PFSK-1 (cell line): Measurements from ENCODE around the gene CLIC3.

ENCODE experiments used
- FOXP2 ChIP-seq: optimal IDR thresholded peaks from 2 replicates; pipeline ENCODE3; 2011; ENCODE audit warnings: borderline replicate concordance, control low read depth, inconsistent platforms; ENCODE audit not compliant: insufficient read depth; ENCODE audit errors: extremely low read length, extremely low read depth
- POLR2AphosphoS5 ChIP-seq: IDR thresholded peaks from 2 replicates; pipeline ENCODE4 v1.6.1; 2012; ENCODE audit warnings: low read depth, mild to moderate bottlenecking, control low read depth, low read length, moderate library complexity
- SIN3A ChIP-seq: IDR thresholded peaks from 2 replicates; pipeline ENCODE4 v1.6.1; 2012; ENCODE audit warnings: mild to moderate bottlenecking, low read length, moderate library complexity, borderline replicate concordance; ENCODE audit not compliant: insufficient read depth
- TAF1 ChIP-seq: IDR thresholded peaks from 2 replicates; pipeline ENCODE4 v1.6.1; 2012; ENCODE audit warnings: low read length, control low read depth, borderline replicate concordance; ENCODE audit not compliant: insufficient read depth
- TF ChIP-seq, protein P1 (sequence below), 2 experiments: IDR thresholded peaks; 2 replicates each; pipeline versions ENCODE4 v1.6.1 to v1.8.0; 2011 to 2012; ENCODE audit warnings: low read depth in 2 of 2, low read length in 2 of 2, control low read depth in 1 of 2, inconsistent platforms in 1 of 2, mild to moderate bottlenecking in 1 of 2, moderate library complexity in 1 of 2; ENCODE audit not compliant: insufficient read depth in 1 of 2

The CLIC3 gene

DNA sequence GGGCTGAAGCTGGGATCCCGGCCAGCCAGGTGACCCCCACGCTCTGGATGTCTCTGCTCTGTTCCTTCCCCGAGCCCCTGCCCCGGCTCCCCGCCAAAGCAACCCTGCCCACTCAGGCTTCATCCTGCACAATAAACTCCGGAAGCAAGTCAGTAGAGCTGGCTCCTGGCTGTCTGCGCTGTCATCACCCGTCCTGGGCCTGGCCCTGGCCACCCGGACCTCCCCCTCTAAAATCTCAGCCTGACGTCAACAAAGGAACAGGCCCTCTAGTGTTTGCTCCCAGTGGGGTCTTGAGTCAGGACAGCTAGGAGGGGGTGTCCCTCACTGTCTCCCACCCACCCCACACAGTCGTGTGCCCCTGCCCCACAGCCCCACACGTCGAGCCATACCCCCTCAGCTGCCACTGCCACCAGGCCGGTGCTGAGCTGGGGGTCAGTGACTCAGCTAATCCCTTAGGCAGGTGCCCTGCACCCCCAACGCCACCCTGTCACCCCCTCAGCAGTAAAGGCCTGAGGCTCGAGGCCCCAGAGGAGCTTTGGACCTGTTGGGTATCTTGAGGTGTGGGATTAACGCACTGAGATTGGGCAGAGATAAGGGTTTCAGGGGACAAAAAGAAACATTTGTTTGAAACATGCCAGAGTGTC, 14.7 kb downstream of the CLIC3 start:
- no peak for TF ChIP-seq SIN3A
- no peak for TF ChIP-seq TAF1
- no peak for TF ChIP-seq FOXP2
- TF ChIP-seq POLR2AphosphoS5 = no peak
- TF ChIP-seq, protein P1, sequence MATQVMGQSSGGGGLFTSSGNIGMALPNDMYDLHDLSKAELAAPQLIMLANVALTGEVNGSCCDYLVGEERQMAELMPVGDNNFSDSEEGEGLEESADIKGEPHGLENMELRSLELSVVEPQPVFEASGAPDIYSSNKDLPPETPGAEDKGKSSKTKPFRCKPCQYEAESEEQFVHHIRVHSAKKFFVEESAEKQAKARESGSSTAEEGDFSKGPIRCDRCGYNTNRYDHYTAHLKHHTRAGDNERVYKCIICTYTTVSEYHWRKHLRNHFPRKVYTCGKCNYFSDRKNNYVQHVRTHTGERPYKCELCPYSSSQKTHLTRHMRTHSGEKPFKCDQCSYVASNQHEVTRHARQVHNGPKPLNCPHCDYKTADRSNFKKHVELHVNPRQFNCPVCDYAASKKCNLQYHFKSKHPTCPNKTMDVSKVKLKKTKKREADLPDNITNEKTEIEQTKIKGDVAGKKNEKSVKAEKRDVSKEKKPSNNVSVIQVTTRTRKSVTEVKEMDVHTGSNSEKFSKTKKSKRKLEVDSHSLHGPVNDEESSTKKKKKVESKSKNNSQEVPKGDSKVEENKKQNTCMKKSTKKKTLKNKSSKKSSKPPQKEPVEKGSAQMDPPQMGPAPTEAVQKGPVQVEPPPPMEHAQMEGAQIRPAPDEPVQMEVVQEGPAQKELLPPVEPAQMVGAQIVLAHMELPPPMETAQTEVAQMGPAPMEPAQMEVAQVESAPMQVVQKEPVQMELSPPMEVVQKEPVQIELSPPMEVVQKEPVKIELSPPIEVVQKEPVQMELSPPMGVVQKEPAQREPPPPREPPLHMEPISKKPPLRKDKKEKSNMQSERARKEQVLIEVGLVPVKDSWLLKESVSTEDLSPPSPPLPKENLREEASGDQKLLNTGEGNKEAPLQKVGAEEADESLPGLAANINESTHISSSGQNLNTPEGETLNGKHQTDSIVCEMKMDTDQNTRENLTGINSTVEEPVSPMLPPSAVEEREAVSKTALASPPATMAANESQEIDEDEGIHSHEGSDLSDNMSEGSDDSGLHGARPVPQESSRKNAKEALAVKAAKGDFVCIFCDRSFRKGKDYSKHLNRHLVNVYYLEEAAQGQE (IDR thresholded peaks at IDR 0.05; ENCODE audit: insufficient read depth in 1 of 2, low read depth in 2 of 2, low read length in 2 of 2) = no peak

DNA sequence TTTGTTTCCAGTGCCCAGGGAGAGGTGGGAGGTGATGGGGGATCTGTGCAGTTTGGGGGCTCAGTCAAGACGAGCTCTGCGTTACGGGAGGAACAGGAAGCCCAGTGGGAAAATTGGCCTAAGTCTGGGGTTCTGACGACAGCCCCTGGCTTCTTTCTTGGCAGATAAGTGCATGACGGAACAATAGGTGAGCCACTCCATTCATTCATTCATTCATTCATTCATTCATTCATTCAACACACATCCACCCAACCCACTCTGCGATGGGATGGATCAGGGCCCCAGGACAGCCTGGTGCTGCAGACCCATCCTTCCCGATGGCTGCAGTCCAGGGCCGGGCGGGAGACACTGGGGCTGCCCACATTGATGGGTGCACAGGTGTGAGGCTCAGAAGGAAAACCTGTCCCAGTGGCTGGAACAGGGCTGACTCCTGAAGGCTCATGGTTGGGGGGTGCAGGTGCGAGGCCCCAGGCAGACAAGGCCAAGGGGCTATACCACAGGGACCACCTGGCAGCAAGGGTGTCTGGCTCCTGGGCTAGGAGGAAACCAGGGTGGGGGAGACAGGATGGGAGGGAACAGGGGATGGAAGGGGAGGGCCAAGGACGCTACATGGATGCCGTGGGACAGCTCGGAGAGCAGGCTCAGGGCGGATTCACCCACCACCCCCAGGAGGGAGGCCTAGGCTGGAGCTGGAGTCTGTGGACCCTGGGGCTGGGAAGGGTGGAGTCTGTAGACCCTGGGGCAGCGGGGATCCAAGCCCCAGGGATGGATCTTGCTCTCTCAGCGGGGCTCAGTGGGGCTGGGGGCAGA, 15.5 kb downstream of the CLIC3 start:
- TF ChIP-seq, protein P1 (IDR thresholded peaks at IDR 0.05; ENCODE audit: insufficient read depth in 1 of 2, low read depth in 2 of 2, low read length in 2 of 2) = no peak
- no peak for TF ChIP-seq POLR2AphosphoS5
- no peak for TF ChIP-seq SIN3A
- TF ChIP-seq FOXP2 = no peak
- TF ChIP-seq TAF1 = no peak

DNA sequence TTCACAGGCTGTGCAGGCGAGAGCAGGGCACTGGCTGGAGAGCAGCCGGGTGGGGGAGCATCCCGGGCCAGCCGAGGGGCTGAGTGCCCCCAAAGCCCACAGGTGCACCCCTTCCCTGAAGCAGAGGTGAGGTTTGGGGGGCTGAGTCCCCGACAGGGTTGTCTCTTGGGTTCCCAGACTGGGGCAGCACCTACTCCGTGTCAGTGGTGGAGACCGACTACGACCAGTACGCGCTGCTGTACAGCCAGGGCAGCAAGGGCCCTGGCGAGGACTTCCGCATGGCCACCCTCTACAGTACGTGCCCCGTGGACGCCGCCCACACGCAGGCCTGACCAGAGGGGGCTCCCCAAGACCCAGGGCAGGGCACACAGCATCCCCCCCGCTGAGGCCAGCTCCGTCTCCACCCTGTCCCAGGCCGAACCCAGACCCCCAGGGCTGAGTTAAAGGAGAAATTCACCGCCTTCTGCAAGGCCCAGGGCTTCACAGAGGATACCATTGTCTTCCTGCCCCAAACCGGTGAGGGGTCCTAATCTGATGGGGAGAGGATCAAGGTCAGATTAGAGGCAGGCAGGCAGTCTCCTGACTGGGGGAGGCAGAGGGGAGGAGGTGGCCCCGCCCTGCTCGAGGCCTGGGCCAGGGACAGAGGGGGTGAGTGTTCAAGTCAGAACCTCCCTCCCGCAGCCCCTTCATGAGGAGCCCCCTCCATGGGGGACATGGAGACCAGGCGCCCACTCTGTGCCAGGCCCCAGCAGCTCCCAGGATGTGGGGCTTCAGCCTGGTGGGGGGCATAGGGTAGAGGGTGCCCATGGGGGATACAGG, 16.4 kb downstream of the CLIC3 start:
- TF ChIP-seq POLR2AphosphoS5 = no peak
- TF ChIP-seq, protein P1 (IDR thresholded peaks at IDR 0.05; ENCODE audit: insufficient read depth in 1 of 2, low read depth in 2 of 2, low read length in 2 of 2) = no peak
- no peak for TF ChIP-seq TAF1
- no peak for TF ChIP-seq SIN3A
- no peak for TF ChIP-seq FOXP2

DNA sequence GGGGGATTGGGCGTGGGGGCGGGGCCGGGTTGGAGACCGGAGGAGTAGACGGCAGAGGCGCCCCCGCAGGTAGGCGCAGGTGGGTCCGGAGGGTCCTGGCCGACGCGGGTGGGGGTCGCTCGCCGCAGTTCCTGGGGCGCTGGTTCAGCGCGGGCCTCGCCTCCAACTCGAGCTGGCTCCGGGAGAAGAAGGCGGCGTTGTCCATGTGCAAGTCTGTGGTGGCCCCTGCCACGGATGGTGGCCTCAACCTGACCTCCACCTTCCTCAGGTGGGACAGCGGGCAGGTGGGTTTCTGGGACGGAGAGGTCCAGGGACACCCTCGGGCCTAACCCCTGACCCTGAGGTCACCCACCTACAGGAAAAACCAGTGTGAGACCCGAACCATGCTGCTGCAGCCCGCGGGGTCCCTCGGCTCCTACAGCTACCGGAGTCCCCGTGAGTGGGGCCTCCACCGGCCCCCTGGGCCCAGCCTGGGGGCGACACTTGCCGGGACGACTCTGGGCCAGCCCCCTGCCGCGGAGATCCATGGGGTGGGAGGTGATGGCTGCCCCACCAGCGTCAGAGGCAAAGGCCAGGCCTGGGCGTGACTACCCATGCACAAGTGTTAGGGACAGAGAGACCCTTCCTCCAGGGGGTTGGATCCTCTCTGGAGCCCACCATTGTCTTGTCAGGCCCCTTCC, 17.4 kb downstream of the CLIC3 start:
- TF ChIP-seq FOXP2 (no peak), POLR2AphosphoS5 (no peak)

DNA sequence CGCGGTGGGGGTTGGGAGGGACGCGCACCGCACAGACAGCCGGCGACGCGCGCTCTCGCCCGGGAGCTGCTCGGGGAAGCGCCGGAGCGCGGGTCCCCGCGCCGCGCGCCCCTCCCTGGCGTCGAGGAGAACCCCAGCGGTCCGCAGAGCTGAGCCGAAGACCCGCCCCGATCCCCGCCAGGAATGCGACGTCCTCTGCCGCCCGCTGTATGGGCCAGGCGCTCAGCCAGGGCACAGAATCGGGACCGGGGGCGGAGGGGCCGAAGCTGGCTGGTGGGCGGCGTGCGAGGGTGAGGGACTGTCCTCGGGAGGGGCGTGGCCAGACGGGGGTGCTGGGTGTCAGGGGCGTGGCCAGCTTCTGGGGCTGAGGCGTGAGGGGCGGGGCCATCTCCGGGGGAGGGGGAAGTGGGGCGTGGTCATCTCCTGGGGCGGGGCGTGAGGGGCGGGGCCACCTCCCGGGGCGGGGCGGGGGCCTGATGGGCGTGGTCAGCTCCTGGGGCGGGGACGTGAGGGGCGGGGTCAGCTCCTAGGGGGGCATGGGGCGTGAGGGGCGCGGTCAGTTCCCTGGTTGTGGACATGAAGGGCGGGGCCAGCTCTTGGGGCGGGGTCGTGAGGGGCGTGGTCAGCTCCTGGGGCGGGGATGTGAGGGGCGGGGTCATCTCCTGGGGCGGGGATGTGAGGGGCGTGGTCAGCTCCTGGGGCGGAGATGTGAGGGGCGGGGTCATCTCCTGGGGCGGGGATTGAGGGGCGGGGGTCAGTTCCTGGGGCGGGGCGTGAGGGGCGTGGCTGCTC, 18.1 kb downstream of the CLIC3 start:
- TF ChIP-seq TAF1 (no peak), FOXP2 (no peak), POLR2AphosphoS5 (no peak), SIN3A (no peak)
- TF ChIP-seq, protein P1 (IDR thresholded peaks at IDR 0.05; ENCODE audit: insufficient read depth in 1 of 2, low read depth in 2 of 2, low read length in 2 of 2) = no peak
